LNCaP clone FGC (cell line): Measurements from ENCODE around the gene NUDT21.

Source experiments
- DNase-seq: peaks from one replicate; pipeline ENCODE4 v3.0.0-alpha.2; 2011; ENCODE audit warnings: low read depth
- H3K4me3 ChIP-seq: 2 replicates; pipeline ENCODE4 v1.5.1; 2011; ENCODE audit warnings: mild to moderate bottlenecking, low read depth, low read length, control low read depth
- CTCF ChIP-seq: IDR thresholded peaks from 2 replicates; pipeline ENCODE4 v1.5.1; 2012; ENCODE audit warnings: mild to moderate bottlenecking; ENCODE audit not compliant: control insufficient read depth, insufficient read depth; ENCODE audit errors: extremely low read depth

Gene NUDT21

GRCh38 chr16:56424404-56424764 lies 26.7 kb downstream of the NUDT21 start:
- peak overlapping the region; percentile 70 for H3K4me3 ChIP-seq
- no peak for DNase-seq
- TF ChIP-seq CTCF = no peak

- DNase-seq = no peak
- H3K4me3 ChIP-seq = peak overlapping the region; percentile 70
Measured at GRCh38 chr16:56423584-56424403, 27.3 kb downstream of the NUDT21 start.

GRCh38 chr16:56422896-56423441 lies 28.2 kb downstream of the NUDT21 start:
- no peak for DNase-seq
- no peak overlapping the region; the same call in 1 of the 2 replicates for H3K4me3 ChIP-seq
- no peak for TF ChIP-seq CTCF

More at GRCh38 chr16:56423584-56424403, 27.3 kb downstream of the NUDT21 start:
- TF ChIP-seq CTCF = no peak

GRCh38 chr16:56421976-56422669 lies 29.0 kb downstream of the NUDT21 start:
- no peak for DNase-seq
- no peak for TF ChIP-seq CTCF
- H3K4me3 ChIP-seq = no peak overlapping the region

- no peak for TF ChIP-seq CTCF
- DNase-seq = no peak
- H3K4me3 ChIP-seq = no peak overlapping the region
Measured at GRCh38 chr16:56421313-56421712, 29.8 kb downstream of the NUDT21 start.

GRCh38 chr16:56420613-56421012 lies 30.5 kb downstream of the NUDT21 start:
- no peak overlapping the region for H3K4me3 ChIP-seq
- DNase-seq = no peak
- no peak for TF ChIP-seq CTCF
